Activated CD8-positive, alpha-beta memory T cell treated with anti-CD3 and anti-CD28 coated beads, Interleukin-2, amount 50 U/mL, for 48 hours (primary cell): ENCODE measurements around the gene DNAH8.
"Not testable (repeated sequence)": the region's sequence is repeated elsewhere in the genome, so short reads cannot be mapped to it uniquely, and the experiment has no call there.

Source experiments
- DNase-seq: peaks from one replicate; pipeline ENCODE4 v3.0.0-alpha.2; 2020

The DNAH8 gene, protein sequence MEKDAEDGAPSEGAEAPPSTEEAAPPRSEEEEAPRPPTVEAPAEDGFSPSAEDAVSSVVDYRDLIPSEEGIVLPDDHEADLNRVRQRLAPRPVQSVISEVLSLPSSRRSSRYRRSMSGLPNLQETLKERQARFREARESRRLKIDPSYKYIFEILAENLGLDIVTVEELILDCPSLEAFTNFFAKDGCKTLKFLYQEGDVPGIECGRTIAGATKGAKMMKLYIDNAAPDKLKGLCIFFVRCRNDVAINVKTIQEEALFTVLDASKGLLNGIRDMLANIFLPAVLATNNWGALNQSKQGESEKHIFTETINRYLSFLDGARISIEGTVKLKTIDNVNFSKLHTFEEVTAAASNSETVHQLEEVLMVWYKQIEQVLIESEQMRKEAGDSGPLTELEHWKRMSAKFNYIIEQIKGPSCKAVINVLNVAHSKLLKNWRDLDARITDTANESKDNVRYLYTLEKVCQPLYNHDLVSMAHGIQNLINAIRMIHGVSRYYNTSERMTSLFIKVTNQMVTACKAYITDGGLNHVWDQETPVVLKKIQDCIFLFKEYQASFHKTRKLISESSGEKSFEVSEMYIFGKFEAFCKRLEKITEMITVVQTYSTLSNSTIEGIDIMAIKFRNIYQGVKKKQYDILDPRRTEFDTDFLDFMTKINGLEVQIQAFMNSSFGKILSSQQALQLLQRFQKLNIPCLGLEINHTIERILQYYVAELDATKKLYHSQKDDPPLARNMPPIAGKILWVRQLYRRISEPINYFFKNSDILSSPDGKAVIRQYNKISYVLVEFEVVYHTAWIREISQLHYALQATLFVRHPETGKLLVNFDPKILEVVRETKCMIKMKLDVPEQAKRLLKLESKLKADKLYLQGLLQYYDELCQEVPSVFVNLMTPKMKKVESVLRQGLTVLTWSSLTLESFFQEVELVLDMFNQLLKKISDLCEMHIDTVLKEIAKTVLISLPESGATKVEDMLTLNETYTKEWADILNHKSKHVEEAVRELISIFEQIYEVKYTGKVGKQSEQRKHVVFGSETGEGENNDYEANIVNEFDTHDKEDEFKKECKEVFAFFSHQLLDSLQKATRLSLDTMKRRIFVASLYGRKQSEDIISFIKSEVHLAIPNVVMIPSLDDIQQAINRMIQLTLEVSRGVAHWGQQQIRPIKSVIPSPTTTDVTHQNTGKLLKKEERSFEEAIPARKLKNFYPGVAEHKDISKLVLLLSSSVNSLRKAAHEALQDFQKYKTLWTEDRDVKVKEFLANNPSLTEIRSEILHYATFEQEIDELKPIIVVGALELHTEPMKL (N-terminal part only)

DNA sequence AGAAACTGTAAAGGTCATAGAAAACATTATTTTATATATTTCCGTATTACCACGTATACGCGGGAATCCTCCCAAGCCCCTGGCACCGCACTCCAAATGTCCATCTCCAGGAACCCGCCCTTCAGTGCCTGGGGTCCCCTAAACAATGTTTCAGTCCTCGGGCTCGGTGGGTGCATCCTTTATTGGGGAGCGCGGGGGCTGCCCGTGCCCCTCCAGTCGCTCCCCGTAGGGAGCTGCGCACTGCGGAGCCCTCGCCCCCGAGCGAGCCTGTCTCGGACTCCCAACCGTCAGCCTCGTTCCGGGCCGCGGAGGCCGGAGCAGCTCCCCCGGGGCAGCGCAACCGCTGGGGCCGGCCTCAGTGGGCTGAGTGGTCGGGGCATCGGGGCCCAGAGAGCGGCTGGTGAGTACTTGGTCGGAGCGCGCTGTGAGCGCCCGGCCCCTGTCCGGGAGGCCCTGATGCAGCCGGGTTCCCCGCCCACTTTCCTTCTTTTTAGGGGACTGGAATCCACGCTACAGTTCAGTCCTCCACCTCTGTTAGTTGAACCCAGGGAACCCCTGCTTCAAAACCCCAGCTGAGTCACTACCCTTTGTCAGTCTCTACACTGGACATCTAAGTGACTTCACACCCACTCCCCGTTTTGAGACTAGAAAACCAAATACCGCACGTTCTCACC, at the start of gene DNAH8:
Gene DNAH8, plus strand, starts transcription at position 296 of the 674 bp plus-strand sequence. CDS start 7,499 bp downstream, outside the sequence.
- peak; percentile 67 for DNase-seq

DNA sequence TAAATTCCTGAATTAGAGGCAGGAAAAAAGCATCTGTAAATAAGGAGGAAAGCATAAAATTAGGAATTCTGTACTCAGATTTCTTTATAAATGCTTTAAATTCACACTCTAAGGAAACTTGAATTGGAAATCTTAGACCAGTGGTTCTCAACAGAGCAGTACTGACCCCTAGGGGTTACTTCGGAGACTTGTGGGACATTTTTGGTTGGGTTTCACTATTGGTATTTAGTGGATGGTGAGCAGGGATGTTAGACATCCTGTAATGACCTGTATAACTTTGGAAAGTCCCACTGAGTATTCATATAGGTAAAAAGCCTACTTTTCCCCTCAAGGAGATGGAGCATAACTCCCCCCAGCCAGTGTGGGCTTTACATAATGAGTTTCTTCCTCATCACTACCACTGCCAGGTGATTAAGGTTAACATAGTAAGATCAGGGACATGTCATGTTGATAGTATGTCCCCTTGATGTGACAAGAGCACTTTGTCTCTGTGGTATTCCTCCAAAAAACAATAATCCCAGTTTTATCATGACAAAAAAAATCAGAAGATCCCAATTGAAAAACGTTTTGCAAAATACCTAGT, 43.1 kb upstream of the DNAH8 start:
- DNase-seq = no peak

DNA sequence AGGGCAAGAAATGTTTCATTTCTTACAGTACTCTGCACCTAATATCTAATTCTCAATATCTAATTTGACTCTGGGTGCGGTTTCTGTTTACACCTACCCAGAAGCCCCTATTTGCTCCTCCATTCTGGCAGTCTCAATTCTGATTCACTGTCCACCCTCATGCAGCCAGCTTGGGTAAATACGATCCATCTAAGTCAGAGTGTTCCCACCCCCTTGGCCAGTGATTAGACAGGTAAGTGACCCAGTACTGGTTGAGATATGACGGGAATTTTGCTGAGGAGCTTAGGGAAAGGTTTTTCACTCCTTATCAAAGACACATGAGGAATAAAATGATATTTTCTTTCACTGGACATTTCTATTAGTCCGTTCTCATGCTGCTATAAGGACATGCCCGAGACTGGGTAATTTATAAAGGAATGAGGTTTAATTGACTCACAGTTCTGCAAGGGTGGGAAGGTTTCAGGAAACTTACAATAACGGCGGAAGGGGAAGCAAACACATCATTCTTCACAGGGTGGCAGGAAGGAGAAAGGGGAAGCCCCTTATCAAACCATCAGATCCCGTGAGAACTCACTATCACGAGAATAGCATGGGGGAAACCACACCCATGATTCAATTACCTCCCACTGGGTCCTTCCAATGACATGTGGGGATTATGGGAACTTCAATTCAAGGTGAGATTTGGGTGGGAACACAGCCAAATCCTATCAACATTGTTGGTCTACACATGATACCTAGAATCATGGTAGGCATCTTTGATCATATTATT, 41.5 kb upstream of the DNAH8 start:
- no peak for DNase-seq

DNA sequence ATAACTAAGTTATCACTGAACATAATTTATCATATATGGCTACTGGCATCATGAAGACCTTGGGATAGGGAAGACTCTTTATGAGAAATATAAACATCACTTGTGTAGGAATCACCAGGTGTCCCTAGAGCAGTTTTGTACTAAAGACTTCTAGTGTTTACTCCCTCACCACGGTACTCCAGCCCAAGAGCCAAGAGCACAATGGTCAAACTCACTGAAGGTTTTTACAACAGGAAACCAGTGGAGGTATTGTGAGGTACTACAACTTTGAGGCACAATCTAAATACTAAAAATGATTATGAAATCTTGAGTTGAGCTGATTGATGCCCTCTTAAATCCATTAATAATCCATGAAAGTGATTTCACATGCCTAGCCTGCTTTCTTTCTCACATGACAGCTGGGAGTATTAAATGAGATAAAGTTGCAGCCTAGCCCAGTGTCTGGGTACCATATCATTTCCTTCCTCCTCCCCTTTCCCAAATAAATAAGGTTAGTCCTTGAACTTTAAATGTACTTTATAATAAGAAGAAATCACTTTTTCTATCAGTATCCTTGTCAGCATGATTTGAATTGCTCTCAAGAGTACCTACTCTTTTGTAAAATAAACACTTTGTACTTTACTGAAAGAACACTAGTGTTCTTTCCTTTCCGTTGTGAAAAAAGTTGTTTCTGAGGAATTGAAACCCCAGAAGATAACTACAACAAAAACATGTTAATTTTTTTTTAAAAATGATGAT, 38.7 kb upstream of the DNAH8 start:
- no peak for DNase-seq

DNA sequence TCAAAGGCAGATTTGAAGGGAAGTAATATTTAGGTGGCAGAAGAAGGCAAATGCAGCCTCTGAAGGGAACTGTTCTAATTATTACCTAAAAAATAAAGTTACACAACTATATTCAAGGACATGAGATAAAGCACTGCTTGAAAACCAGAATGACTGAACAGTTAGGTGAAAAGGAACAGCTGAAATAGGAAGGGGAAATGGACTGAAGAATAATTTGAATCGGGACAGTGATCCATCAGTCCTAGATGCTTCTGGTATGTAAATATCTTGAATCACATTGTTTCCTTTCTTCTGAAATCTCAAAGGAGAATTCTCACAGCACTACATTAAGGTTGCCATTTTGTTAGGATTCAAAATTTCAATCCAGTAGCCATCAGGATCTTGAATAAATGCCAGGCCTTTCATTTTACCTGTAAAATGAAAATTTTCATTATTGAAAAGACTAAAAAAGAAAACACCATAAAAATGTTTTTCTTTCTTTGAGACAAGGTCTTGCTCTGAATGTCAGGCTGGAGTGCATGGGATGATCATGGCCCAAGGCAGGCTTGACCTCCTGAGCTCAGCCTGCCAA, 38.1 kb upstream of the DNAH8 start:
- DNase-seq = no peak

DNA sequence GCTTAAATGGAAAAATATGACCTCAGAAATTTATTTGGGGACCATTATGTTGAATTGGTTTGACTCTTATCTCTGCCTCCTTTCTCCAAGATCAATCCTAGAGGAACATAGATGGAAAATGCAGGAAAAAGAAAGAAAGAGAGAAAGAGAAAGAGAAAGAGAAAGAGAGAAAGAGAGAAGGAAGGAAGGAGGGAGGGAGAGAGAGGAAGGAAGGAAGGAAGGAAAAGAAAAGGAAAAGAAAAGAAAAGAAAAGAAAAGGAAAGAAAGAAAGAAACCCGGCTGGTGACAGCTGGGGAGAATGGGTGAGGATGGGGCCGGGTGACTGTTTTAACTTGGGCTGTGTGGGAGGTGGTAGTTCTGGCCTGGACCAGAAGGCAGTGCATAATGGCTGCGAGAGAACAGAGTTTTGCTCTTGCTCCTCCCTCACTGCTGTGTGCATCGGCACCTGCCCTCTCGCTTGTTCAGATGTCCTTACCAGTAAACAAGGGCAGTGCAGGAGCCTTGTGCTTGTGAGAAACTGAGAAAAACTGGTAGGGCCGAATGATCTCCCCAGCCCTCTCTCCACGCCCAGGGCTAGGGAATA, 36.8 kb upstream of the DNAH8 start:
- no peak for DNase-seq

DNA sequence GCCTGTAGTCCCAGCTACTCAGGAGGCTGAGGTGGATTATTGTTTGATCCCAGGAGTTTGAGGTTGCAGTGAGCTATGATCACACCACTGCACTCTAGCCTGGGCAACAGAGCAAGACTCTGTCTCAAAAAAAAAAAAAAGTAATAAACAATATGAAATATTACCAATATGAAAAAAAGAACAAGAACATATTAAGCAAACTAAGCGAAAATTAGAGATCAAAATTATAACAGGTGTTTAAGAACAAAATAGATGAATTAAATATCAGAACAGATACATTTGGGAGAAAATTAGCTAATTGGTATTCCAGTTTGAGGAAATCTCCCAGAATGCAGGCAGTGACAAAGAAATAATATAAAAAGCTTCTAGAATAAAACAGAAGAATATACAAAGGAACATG, 35.4 kb upstream of the DNAH8 start:
- DNase-seq = no peak

DNA sequence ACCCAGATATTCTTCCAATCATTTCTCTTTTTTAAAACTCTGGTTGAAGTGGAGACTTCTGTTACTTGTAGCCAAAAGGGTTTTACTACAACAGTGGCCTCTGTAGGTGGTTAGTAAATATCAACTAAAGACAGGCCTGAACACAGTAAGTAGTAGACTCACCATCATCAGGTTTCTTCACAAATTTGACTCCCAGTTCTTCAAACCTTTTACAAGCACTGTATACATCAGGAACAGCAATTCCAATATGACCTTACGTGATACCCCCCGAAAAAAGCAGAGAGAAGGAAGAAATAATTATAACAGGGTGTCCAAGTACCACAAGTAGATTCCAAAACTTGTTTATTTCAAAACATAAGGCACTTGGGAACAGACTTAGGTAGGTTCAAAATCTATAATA, 33.3 kb upstream of the DNAH8 start:
- DNase-seq = no peak

DNA sequence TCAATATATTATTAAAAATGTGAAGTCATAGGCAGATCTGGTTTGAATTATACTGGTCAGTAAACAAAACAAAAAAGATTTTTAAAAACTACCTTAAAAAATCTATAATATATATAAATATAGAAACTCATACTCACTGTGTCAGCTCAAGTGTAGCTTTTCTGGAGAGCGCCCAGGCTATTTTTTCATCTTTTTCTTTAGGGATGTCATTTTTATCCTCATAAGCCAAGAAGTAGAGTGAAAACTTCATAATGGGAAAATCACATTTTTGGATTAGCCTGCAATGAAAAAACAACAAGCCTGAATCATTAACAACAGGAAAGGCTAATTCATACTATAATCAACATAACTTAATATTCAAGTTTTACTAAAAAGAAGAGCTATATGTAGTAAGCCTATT, 30.9 kb upstream of the DNAH8 start:
- no peak for DNase-seq

DNA sequence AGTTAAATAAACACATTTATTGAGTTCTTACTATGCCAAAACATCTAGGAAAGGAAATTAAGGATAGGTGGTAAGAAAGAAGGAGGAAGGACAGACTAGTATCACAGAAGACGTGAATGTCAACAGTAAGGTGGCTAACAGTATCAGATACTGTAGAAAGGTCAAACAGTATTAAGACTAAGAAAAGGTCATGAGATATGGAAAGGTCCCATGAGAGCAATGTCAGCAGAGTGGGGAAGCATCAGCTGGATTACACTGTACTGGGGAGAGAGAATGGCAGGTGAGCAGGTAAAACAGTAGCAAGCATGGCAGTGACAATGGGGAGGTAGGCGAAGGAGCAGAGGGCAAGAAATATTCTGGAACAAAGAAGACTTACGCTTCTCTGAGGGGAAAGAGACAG, 30.2 kb upstream of the DNAH8 start:
- no peak for DNase-seq

DNA sequence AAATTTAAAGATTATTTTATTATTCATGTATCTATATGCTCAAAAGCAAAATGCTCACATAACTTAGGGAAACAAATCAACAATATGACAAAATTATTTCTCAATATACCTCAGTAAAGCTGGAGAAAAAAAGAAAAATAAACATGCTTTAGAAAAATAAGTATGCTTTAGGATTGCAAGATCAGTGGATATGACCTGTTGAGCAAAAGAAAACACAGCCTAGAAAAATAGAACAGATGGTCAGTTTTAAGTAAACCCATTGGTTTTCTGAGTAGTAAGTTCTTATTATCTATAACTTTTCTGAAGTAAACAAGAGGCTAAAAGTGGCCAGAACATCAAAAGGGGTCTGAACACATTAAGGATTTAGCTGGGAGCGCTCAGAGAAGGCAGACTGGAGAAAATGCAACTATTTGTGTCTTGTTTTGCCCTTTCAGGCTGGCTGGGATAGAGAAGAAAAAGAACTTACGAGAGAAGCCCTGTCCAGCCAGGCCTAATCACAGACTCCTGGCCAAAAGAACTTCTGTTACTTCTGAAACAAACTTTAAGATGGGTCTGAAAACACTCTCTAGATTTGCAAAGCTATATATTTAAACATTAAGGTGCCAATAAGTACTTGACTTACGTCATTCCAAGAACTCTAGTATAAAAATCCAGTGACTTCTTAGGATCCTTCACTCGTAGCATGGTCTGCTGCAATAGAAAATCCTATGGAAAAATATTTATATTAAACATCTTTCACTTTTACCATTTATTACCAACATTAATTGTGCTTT, 28.7 kb upstream of the DNAH8 start:
- DNase-seq = no peak

DNA sequence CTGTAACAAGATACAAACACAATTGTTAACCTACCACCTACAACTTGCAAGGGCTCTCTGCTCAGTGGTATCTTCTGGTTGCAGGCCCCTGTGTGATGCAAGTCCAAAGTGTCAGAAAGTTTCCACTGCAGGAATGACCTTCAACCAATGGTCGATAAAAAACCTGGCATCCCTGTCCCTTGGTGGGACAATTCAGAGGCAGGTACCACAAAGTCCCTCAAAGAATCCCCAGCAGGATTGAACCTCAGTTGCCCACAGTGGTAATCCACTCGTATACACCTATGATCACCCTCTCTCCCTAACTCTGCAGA, 28.1 kb upstream of the DNAH8 start:
- DNase-seq = no peak

DNA sequence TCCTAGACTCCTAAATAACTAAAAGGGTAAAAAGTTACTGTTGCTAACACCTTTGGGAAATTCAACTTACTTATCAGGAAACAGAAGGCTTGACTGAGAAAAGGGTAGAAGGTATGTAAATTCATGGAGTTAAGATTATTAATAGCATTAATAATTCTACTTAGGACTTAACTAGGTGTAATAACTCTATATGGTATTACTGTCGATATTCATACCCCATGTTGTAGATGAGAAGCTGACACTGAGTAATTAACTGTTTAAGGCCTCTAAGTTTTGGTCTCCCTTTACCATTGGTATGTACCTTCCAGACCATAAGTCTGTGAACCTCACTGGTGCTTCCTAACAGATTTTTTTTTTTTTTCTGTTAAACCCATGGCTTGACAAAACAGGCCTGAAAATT, 27.6 kb upstream of the DNAH8 start:
- no peak for DNase-seq

DNA sequence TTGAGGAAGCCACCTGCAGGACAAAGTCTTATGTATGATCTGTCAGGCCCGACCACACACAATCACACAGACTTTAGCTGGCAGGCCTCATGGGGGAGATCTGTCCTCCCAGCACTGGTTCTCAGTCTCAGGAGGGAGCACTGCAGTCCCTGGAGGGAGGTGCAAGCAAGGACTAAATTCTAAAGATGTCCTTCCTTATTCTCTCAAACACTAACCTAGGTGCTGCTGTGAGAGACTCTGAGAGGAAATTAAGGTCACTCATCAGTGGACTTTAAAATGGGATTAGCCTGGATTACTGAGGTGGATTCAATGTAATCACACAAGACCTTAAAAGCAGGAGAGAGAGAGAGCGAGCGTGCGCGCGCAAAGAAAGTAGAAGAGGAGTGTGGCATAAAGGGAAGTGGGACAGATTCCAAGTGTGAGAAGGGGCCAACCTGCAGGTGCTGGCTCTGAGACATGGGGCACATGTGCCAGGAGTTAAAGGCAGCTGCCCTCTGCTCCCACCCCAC, 26.5 kb upstream of the DNAH8 start:
- DNase-seq = no peak

DNA sequence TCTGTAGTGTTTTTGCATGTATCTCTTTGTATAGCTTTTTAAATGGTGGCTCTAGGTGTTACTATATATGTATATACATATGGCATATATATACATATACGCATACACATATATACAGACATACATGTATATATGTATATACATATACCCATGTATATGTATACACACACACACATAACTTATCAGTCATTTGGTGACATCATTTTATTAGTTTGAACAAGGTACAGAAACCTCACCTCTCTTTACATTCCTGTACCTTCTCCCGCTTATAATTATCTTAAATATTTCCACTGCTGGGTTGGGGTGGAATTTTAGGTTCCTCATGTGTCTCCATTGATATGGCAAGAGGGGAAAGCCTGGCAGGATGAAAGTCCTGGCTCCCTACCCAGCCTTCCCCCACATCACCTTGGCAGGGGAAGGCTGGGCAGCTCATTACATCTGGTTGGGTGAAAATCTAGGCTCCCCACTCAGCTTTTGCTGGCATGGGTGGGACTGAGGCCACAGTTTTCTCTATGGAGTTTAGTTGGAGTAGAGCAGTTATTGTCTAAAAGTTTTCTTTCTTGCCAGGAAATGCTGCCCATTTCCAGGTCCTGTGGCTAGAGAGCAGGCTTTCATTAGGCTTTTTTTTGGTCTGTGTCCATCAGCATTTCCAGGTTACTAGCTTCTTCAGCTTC, 19.7 kb upstream of the DNAH8 start:
- no peak for DNase-seq

DNA sequence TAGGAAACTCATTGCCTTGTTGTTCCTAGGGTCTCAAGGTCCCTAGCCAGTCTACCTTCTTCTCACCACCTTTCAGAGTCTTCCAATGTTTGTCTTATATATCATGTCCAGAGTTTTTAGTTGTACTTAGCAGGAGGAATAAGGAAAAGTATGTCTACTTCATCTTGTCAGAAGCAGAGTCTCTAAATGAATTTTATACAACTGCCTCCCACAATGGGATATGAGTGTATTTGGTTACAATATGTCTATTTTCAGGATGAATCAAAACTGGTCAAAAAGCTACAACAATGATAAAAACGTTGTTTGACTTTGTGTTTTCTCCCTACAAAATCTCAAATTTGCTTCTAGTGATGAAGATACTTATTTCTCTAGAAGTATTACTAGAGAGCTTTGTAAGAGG, 19.2 kb upstream of the DNAH8 start:
- DNase-seq = no peak

DNA sequence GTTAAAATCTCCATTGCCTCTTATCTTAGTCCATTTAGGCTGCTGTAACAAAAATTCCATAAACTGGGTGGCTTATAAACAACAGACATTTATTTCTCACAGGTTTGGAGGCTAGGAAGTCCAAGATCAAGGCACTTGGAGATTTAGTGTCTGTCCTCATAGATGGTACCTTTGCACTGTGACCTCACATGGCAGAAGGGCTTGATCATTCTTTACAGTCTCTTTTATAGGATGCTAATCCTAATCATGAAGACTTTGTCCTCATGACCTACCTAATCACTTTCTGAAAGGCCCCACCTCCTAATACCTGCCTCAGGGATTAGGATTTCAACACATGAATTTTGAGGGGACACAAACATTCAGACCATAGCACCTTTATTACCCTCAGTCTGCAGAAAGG, 18.8 kb upstream of the DNAH8 start:
- DNase-seq = no peak

DNA sequence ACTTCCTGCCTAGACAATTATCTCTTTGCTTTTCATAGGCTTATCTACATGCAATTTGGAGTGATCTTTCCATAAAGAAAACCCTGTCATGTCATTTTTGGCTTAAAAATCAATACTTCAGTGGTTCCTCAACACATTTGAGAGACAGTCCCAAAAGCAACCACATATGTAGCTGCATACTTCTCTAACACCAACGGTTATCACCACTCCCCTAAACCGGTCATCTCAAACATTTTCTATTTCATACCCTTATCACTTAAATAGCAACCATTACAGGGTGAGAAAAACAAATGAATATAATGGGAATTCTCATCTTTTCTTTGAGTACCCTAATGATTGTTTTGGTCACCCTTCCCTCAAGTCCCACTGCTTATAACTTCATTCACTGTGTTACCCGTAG, 17.3 kb upstream of the DNAH8 start:
- no peak for DNase-seq

DNA sequence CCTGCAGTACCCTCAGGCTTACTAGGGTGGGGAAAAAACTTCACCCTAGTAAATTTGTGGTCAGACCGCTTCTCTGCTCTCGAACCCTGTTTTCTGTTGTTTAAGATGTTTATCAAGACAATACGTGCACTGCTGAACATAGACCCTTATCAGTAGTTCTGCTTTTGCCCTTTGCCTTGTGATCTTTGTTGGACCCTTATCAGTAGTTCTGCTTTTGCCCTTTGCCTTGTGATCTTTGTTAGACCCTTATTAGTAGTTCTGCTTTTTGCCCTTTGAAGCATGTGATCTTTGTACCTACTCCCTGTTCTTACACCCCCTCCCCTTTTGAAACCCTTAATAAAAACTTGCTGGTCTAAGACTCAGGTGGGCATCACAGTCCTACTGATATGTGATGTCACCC, 15.4 kb upstream of the DNAH8 start:
- not testable (repeated sequence) for DNase-seq
